K562 (cell line): ENCODE measurements around the gene STXBP4. TPM values are rescaled to one million over a fixed set of nuclear protein-coding genes. Genes with fewer than 3 reads are reported as not detected.

ENCODE experiments used
- ATF3 ChIP-seq, 2 experiments: fragments of 450-650 bp in 1 of 2; sonication (generic) in 1 of 2; formaldehyde crosslinking in 1 of 2; IDR thresholded peaks in 1 of 2; conservative IDR thresholded peaks in 1 of 2; 2 replicates each; pipeline versions ENCODE4 v1.6.1 to v1.8.1; 2016 to 2023; ENCODE audit warnings: mild to moderate bottlenecking in 2 of 2, moderate library complexity in 2 of 2, inconsistent platforms in 1 of 2, missing genetic modification reagents in 1 of 2
- BMI1 ChIP-seq: fragments of 150-350 bp; IDR thresholded peaks from 2 replicates; pipeline ENCODE4 v1.6.1; 2014; ENCODE audit warnings: low read length
- DEAF1 ChIP-seq: fragments of 450-650 bp; formaldehyde crosslinking; IDR thresholded peaks from 2 replicates; pipeline ENCODE4 v1.4.0; 2020; ENCODE audit warnings: mild to moderate bottlenecking, moderate library complexity
- E2F8 ChIP-seq: fragments of 450-650 bp; IDR thresholded peaks from 2 replicates; pipeline ENCODE4 v1.7.1; 2018; ENCODE audit warnings: mild to moderate bottlenecking, low read depth; ENCODE audit not compliant: partially characterized antibody
- EP300 ChIP-seq: IDR thresholded peaks from 2 replicates; pipeline ENCODE4 v1.6.1; 2012; ENCODE audit warnings: low read length, improper control_type of control experiment
- MAFK ChIP-seq: IDR thresholded peaks from 2 replicates; pipeline ENCODE4 v1.6.1; 2011; ENCODE audit warnings: low read length, improper control_type of control experiment
- MXD1 ChIP-seq: fragments of 250-450 bp; sonication (Bioruptor Pico); IDR thresholded peaks from 2 replicates; pipeline ENCODE4 v1.8.0; 2021; ENCODE audit warnings: borderline replicate concordance, mild to moderate bottlenecking, moderate library complexity; ENCODE audit not compliant: poor library complexity, severe bottlenecking
- NCOA6 ChIP-seq: fragments of 450-650 bp; IDR thresholded peaks from 2 replicates; pipeline ENCODE4 v1.6.1; 2017; ENCODE audit warnings: mild to moderate bottlenecking
- NR1H2 ChIP-seq: sonication (generic); formaldehyde crosslinking; IDR thresholded peaks from 2 replicates; pipeline ENCODE4 v1.4.0; 2020; ENCODE audit warnings: mild to moderate bottlenecking, missing genetic modification reagents
- NR2C1 ChIP-seq, 2 experiments: fragments of 450-650 bp; IDR thresholded peaks; 2 replicates each; pipeline ENCODE4 v1.6.1; 2017; ENCODE audit warnings: mild to moderate bottlenecking in 2 of 2, antibody characterized with exemption in 1 of 2, inconsistent platforms in 1 of 2, missing compliant biosample characterization in 1 of 2, missing genetic modification characterization in 1 of 2
- PREB ChIP-seq: sonication (generic); formaldehyde crosslinking; IDR thresholded peaks from 2 replicates; pipeline ENCODE4 v1.8.1; 2023; ENCODE audit warnings: mild to moderate bottlenecking, missing genetic modification reagents
- RBM39 ChIP-seq: fragments of 200-400 bp; formaldehyde crosslinking; optimal IDR thresholded peaks from 2 replicates; pipeline ENCODE3; 2018; ENCODE audit warnings: low read depth, low read length
- SIRT6 ChIP-seq: IDR thresholded peaks from one replicate; pipeline ENCODE4 v1.6.1; 2012; ENCODE audit warnings: low read depth, mild to moderate bottlenecking, control low read depth, inconsistent platforms, low read length, moderate library complexity
- TEAD2 ChIP-seq: fragments of 450-650 bp; IDR thresholded peaks from 2 replicates; pipeline ENCODE4 v1.6.1; 2016; ENCODE audit warnings: missing genetic modification characterization, control low read depth, missing compliant biosample characterization
- ZNF3 ChIP-seq: fragments of 250-450 bp; sonication (Bioruptor Pico); IDR thresholded peaks from 2 replicates; pipeline ENCODE4 v1.5.0; 2021; ENCODE audit warnings: mild to moderate bottlenecking, moderate library complexity
- ZNF785 ChIP-seq: fragments of 250-450 bp; sonication (Bioruptor Pico); IDR thresholded peaks from 2 replicates; pipeline ENCODE4 v1.4.0; 2020; ENCODE audit warnings: mild to moderate bottlenecking
- polyA plus RNA-seq, 8 experiments: library from polyadenylated mRNA; depleted of rRNA in 4 of 8; stranded (reverse) in 5 of 8; unstranded in 3 of 8; fragments of >200 nt; fragmentation: Nextera tagmentation in 2 of 8; fragmentation: Illumina TruSeq in 1 of 8; extraction: Ambion mirVana in 2 of 8; extraction: Trizol in 1 of 8; gene quantifications; 2 replicates each; pipeline versions ENCODE4 v1.2.1 to v1.2.3, GENCODE V29; 2011 to 2014; ENCODE audit warnings: inconsistent platforms in 1 of 8, missing spikeins in 1 of 8
- total RNA-seq, 7 experiments: library from RNA; depleted of rRNA in 6 of 7; stranded (reverse); fragments of >200 nt in 6 of 7; fragmentation: Illumina TruSeq in 2 of 7; extraction: Trizol in 2 of 7; gene quantifications; 2 replicates each; pipeline versions ENCODE4 v1.2.1 to v1.2.3, GENCODE V29; 2011 to 2021; ENCODE audit warnings: low replicate concordance in 1 of 7

Gene STXBP4
- total and polyA plus RNA-seq, 9 of the 15 experiments (the other 6 are each of a cell fraction or from before 2014, with no cell fraction given), result 11.6 to 23.2 (median 18.5) TPM

- TF ChIP-seq ZNF785 (CRISPR knock-in tag) (no peak), NR2C1 (IDR thresholded peaks at IDR 0.05) (peak; percentile 43; the same call in 1 of the 2 replicates), NR2C1 (tag; IDR thresholded peaks at IDR 0.05) (no peak), NR1H2 (CRISPR knock-in tag) (no peak), ZNF3 (no peak), EP300 (no peak), E2F8 (no peak), ATF3 (IDR thresholded peaks at IDR 0.05) (no peak), ATF3 (CRISPR knock-in tag; conservative IDR thresholded peaks at IDR 0.05) (no peak), SIRT6 (no peak), TEAD2 (no peak), DEAF1 (CRISPR knock-in tag) (no peak), MAFK (no peak), BMI1 (peak; percentile 77), PREB (CRISPR knock-in tag) (no peak), MXD1 (no peak), NCOA6 (no peak), RBM39 (no peak)
- TF ChIP-seq, all 486 proteins: peak for 90
Observed at GRCh38 chr17:54968262-54968987, at the start of gene STXBP4, which contains the start of gene COX11 (continued).
